Measurements from ENCODE around the gene MXD1. TPM values are rescaled to one million over a fixed set of nuclear protein-coding genes. Genes with fewer than 3 reads are reported as not detected.
A peak's percentile ranks its signal among the peaks of the same experiment; 100 is the strongest.

Gene MXD1
- total RNA-seq, 1 experiment from 2014 or later, result 3.7 TPM

GRCh38 chr2:69926849-69927515 lies 12.1 kb downstream of the MXD1 start:
- no peaks in the 10 kb centered on the region for H3K79me2 ChIP-seq (ENCODE audit: insufficient read depth, low read length)
- H4K5ac ChIP-seq (ENCODE audit: insufficient read length, low read depth, low read length), result no peak overlapping the region
- no peaks in the 10 kb centered on the region for H3K27me3 Mint-ChIP-seq (ENCODE audit: low read depth)

More at GRCh38 chr2:69926849-69927515, 12.1 kb downstream of the MXD1 start:
- H3K14ac ChIP-seq (ENCODE audit: insufficient read depth, low read length), result no peak overlapping the region
- H3K23ac ChIP-seq (ENCODE audit: insufficient read length, low read depth, low read length), result no peak overlapping the region
- H4K91ac ChIP-seq (ENCODE audit: insufficient read length, low read depth, low read length), result no peak overlapping the region
- no peak overlapping the region for H2BK20ac ChIP-seq (ENCODE audit: low read depth, low read length, poor library complexity, severe bottlenecking)
- no peak overlapping the region for H3T11ph ChIP-seq (ENCODE audit: low read length)
- no peaks in the 10 kb centered on the region for H3K23me2 ChIP-seq (ENCODE audit: insufficient read length, low read depth, low read length, poor library complexity, severe bottlenecking)
- no peak overlapping the region for H2AFZ ChIP-seq (ENCODE audit: low read length)
- DNase-seq, result no peak
- no peak overlapping the region for H3K27ac Mint-ChIP-seq
- no peak overlapping the region for H2BK12ac ChIP-seq (ENCODE audit: insufficient read length, low read depth, low read length)
- no peak for TF ChIP-seq CTCF (conservative IDR thresholded peaks at IDR 0.05)
- H3K18ac ChIP-seq (ENCODE audit: insufficient read length, low read depth, low read length), result no peak overlapping the region
- no peak overlapping the region for H3K4me2 ChIP-seq (ENCODE audit: insufficient read depth, insufficient read length, low read length)
- peaks cover 0 to 4% of the 10 kb centered on the region in 2 experiments; a peak in 3 of 4 replicates for H3K4me1 Mint-ChIP-seq
- no peak overlapping the region for H2BK15ac ChIP-seq (ENCODE audit: low read depth, low read length)
- no peaks in the 10 kb centered on the region for H3K27me3 ChIP-seq (ENCODE audit: insufficient read depth, low read length)
- H3K27ac ChIP-seq (ENCODE audit: insufficient read length, low read depth, low read length), result no peak overlapping the region
- H3K56ac ChIP-seq (ENCODE audit: insufficient read length, low read depth, low read length), result no peak overlapping the region
- H3K9ac ChIP-seq (ENCODE audit: extremely low read depth, insufficient read length, low read length), result no peak overlapping the region
- H3K4ac ChIP-seq (ENCODE audit: low read depth, low read length), result no peak overlapping the region
- no peaks in the 10 kb centered on the region for H3K9me3 Mint-ChIP-seq
- peak overlapping the region; percentile 36 for H2BK120ac ChIP-seq (ENCODE audit: low read depth, low read length, poor library complexity, severe bottlenecking)
- H3K4me1 ChIP-seq (ENCODE audit: insufficient read depth, low read length), result no peaks in the 10 kb centered on the region
- no peaks in the 10 kb centered on the region for H4K20me1 ChIP-seq (ENCODE audit: control insufficient read depth, insufficient read depth, insufficient read length)
- H3K4me3 Mint-ChIP-seq, result no peak overlapping the region
- H3K79me1 ChIP-seq (ENCODE audit: insufficient read depth, low read depth, low read length, poor library complexity, severe bottlenecking), result no peaks in the 10 kb centered on the region
- H2BK5ac ChIP-seq (ENCODE audit: insufficient read length, low read length), result no peak overlapping the region
- no CpG with 5 or more reads among the region's 3 CpGs for WGBS (ENCODE audit: extremely low coverage, insufficient read length, low lambda C conversion rate)
- peaks cover 0 to 2% (median 0%) of the 10 kb centered on the region in 3 experiments; a peak in 1 of 7 replicates for H3K36me3 Mint-ChIP-seq (ENCODE audit: insufficient read depth in 1 of 3, low read depth in 3 of 3)
- no peak overlapping the region for H2AK5ac ChIP-seq (ENCODE audit: insufficient read length, low read length)
- no peaks in the 10 kb centered on the region for H3K9me3 ChIP-seq (ENCODE audit: control insufficient read depth, low read depth, low read length)
- no peak overlapping the region for H4K8ac ChIP-seq (replicated peaks; ENCODE audit: insufficient read length, low read depth, low read length)

Measured in H9 (cell line).